ENCODE results near the gene SLCO2B1. TPM values are rescaled to one million over a fixed set of nuclear protein-coding genes. Genes with fewer than 3 reads are reported as not detected.

The SLCO2B1 gene
- total RNA-seq, 6 experiments from 2014 or later, result not detected

DNA sequence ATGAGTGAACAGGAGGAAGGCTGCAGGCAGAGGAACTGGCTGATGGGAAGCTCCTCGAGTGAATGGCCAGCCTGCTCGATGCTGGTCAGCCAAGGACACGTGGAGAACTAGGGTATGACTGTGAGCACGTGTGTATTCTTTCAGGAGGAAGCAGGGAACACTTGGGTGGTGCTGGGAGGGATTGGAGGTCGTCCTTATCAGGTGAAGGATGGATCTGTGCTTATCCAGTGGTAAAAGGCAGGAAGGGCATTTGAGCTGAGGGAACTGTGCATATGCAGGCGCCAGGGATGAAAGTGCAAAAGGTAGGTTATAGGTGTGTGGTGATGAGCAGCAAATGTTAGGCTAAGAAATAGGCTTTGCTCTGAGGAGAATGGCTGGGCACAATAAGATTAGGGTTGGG, 9.7 kb upstream of the SLCO2B1 start:
- no peaks in the 10 kb centered on the region for H3K36me3 Mint-ChIP-seq (ENCODE audit: low read depth)
- no peaks in the 10 kb centered on the region for H3K9me3 Mint-ChIP-seq
- H3K27me3 Mint-ChIP-seq (ENCODE audit: insufficient read depth), result peaks cover 25% of the 10 kb centered on the region
- no peak overlapping the region for H3K4me3 Mint-ChIP-seq
- TF ChIP-seq, protein P1, sequence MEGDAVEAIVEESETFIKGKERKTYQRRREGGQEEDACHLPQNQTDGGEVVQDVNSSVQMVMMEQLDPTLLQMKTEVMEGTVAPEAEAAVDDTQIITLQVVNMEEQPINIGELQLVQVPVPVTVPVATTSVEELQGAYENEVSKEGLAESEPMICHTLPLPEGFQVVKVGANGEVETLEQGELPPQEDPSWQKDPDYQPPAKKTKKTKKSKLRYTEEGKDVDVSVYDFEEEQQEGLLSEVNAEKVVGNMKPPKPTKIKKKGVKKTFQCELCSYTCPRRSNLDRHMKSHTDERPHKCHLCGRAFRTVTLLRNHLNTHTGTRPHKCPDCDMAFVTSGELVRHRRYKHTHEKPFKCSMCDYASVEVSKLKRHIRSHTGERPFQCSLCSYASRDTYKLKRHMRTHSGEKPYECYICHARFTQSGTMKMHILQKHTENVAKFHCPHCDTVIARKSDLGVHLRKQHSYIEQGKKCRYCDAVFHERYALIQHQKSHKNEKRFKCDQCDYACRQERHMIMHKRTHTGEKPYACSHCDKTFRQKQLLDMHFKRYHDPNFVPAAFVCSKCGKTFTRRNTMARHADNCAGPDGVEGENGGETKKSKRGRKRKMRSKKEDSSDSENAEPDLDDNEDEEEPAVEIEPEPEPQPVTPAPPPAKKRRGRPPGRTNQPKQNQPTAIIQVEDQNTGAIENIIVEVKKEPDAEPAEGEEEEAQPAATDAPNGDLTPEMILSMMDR (IDR thresholded peaks at IDR 0.05), result no peak
- H3K27ac Mint-ChIP-seq, result no peak overlapping the region
- no peak for DNase-seq
- H3K4me1 Mint-ChIP-seq (ENCODE audit: low read depth), result peaks cover 22% of the 10 kb centered on the region

DNA sequence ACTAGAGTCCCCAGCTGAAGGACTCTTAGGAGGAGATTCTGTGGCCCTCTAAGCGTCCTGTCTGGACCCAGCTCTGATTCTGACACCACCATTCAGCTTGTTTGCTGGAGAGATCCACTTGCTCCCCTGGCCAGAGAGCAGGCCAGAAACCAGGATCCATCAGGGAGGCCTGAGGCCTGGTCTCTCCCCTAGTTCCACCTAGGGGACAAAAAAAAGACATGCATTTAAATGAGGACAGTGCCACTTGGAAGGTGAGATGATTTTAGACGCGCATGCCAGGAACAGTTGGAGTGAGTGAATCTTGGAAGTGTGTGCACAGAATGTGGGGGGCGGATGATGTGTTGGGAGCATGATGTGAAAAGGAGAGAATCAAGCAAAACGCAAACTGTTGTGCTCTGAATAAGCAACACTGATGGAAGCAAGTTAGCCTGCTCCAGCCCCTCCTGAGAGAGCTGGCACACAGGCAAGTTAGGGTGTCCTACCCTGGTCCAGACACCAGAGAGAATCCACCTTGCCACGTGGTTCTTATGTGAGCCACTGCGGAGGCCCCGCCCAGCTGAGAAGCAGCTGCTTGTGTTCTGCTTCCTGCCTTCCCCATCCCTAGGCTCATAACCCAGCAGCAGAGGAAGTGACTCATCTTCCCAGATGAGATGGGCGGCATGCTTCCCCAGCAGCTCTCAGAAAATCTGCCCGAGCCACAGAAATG, 8.0 kb upstream of the SLCO2B1 start:
- TF ChIP-seq, protein P1 (IDR thresholded peaks at IDR 0.05), result no peak
- H3K4me1 Mint-ChIP-seq (ENCODE audit: low read depth), result peaks cover 22% of the 10 kb centered on the region
- H3K36me3 Mint-ChIP-seq (ENCODE audit: low read depth), result no peaks in the 10 kb centered on the region
- no peaks in the 10 kb centered on the region for H3K9me3 Mint-ChIP-seq
- peak overlapping the region; percentile 73 for H3K4me3 Mint-ChIP-seq
- DNase-seq, result peak; percentile 92
- H3K27me3 Mint-ChIP-seq (ENCODE audit: insufficient read depth), result peaks cover 18% of the 10 kb centered on the region
- peak overlapping the region; percentile 80 for H3K27ac Mint-ChIP-seq

DNA sequence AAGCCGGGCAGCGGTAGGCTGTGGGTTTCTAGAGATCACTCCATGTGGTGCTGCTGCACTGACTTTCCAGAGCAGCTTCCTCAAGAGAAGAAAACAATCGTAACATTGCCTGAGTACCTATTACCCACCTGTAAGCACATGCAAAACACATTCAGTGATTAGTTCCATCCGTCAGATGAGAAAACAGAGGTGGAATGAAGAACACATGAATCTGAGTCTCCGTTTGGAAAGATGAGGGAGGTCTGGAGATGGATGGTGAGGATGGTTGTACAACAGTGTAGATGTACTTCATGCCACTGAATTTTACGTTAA, 7.5 kb upstream of the SLCO2B1 start:
- no peak for DNase-seq
- peak overlapping the region; percentile 80 for H3K27ac Mint-ChIP-seq
- H3K9me3 Mint-ChIP-seq, result no peaks in the 10 kb centered on the region
- H3K36me3 Mint-ChIP-seq (ENCODE audit: low read depth), result no peaks in the 10 kb centered on the region
- peak overlapping the region; percentile 73 for H3K4me3 Mint-ChIP-seq
- TF ChIP-seq, protein P1 (IDR thresholded peaks at IDR 0.05), result no peak
- peaks cover 22% of the 10 kb centered on the region for H3K4me1 Mint-ChIP-seq (ENCODE audit: low read depth)
- peaks cover 13% of the 10 kb centered on the region for H3K27me3 Mint-ChIP-seq (ENCODE audit: insufficient read depth)

DNA sequence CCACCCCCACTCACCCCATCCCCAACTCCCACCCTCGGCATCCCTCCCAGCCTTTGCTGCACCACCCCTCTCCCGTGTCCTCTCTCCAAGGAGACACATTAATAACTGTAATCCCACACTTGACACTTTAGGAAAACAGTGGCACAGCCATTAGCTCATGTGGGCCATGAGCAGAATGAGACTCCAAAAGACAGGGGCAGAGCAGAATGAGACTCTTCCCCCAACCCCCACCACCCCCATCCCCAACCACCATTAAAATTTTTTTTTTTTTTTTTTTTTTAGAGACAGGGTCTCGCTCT, 6.2 kb upstream of the SLCO2B1 start:
- Mint-ChIP-seq H3K27ac (no peak overlapping the region), H3K36me3 (ENCODE audit: low read depth) (no peaks in the 10 kb centered on the region), H3K4me3 (no peak overlapping the region), H3K27me3 (ENCODE audit: insufficient read depth) (peaks cover 13% of the 10 kb centered on the region), H3K4me1 (ENCODE audit: low read depth) (peaks cover 22% of the 10 kb centered on the region), H3K9me3 (no peaks in the 10 kb centered on the region)
- no peak for DNase-seq
- TF ChIP-seq, protein P1 (IDR thresholded peaks at IDR 0.05), result peak; percentile 39

DNA sequence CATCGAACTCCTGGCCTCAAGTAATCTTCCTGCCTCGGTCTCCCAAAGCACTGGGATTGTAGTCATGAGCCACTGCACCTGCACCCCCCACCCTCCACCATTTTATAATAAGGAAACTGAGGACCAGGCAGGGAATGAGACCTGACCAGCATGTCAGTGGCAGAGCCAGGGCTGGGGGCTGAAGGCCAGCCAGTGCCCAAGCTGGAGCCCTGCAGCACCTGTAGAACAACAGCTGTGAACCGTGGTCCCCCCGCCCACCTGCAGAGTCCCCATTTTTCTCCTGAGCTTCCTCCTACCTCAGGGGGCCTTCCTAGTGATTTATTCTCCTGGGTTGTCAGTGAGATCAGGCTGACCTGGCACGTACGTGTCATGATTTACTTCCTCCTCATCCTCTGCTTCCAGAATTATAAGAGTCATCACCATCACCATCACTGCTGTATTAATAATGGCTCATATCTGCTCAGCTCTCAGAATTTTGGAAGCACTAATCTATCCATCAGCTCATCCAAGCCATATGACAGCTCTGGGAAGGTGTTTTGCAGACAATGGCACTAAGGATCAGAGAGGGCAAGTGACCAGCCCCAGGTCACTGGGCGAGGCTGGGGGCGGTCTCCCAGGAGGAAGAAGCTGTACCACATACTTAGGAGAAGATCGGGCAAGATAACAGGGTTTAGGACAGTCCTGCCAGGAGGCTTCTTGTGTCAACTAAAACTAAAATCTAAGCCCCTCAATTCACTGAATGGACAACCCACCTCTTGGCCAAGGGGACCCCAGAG, 5.5 kb upstream of the SLCO2B1 start:
- DNase-seq, result no peak
- Mint-ChIP-seq H3K36me3 (ENCODE audit: low read depth) (no peaks in the 10 kb centered on the region), H3K27me3 (ENCODE audit: insufficient read depth) (peaks cover 15% of the 10 kb centered on the region), H3K9me3 (no peaks in the 10 kb centered on the region), H3K4me1 (ENCODE audit: low read depth) (peaks cover 22% of the 10 kb centered on the region), H3K4me3 (no peak overlapping the region), H3K27ac (no peak overlapping the region)
- TF ChIP-seq, protein P1 (IDR thresholded peaks at IDR 0.05), result no peak
